ENCODE measurements around the gene RFX8. TPM values are rescaled to one million over a fixed set of nuclear protein-coding genes. Genes with fewer than 3 reads are reported as not detected.

The RFX8 gene
- total RNA-seq, 1 donor from 2014 or later, result 1.6 TPM

DNA sequence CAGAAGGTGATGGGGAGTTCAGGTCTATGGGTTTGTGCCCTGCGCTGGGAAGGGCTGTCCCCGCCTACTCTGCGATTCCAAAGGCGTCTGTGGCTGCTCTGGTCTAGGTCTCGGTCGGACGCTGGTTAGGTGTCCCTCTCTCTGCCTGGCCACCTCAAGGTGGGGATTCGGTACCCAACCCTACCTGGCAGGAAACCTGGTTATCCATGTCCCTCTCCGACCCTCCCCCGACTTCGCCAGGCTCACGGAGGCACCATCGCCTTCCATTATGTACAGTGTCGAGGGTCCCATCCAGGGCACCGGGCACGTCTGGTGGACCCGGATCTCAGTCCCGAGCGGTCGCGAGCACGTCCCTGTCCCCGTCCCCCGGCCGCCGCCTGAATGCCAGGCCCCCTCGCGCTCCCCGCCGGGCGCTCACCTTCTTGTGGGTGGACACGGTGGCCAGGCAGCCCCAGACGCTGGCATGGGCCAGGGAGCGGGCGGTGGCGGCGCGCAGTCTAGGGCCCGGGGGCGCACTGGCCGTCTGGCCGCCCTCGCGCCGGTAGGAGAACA, 88.2 kb downstream of the RFX8 start:
- DNase-seq (ENCODE audit: extremely low read depth, low read depth, low spot score), result no peak

DNA sequence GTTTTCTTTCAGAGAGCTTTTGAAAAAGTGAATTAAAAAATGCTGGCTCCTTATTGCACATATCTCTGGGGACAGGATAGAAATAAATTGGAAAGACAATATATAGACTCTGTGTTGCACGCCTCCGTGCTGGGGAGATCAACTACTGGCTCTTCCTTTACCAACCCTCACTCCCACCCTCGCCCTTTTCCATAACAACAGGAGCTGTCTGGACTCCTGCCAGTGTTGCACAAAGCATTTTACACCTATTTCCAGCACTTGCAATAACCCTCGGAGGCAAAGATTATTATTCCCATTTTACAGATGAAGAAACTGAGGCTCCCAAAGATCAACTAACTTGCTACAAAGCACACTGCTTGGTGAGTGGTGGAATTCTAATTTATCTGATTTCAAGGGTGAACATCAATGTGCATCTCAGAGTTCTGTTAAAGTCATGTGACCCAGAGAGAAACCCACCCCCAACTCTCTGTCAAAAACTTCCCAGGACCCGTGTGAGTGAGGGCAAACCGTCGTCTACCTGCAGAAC, 91.8 kb downstream of the RFX8 start:
- no peak for DNase-seq (ENCODE audit: extremely low read depth, low read depth, low spot score)

DNA sequence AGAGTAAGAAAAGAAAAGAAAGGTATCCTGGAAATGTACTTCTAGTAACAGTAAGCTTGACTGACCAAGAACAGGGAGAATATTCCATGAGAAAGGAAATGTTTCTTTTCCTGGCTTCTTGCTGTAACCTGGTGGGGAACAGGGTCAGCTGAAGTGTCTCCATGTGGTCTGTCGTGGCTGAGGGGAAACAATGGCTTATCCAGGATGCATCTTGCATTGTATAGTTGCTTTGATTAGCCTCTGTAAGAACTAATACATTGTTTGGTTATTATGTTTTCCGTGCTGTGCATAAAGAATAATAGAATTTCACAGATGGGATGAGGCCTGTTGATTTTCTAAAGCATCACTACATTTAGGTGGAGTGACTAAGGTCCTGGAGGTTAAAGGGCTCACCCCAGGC, 92.5 kb downstream of the RFX8 start:
- peak; percentile 54 for DNase-seq (ENCODE audit: extremely low read depth, low read depth, low spot score)

DNA sequence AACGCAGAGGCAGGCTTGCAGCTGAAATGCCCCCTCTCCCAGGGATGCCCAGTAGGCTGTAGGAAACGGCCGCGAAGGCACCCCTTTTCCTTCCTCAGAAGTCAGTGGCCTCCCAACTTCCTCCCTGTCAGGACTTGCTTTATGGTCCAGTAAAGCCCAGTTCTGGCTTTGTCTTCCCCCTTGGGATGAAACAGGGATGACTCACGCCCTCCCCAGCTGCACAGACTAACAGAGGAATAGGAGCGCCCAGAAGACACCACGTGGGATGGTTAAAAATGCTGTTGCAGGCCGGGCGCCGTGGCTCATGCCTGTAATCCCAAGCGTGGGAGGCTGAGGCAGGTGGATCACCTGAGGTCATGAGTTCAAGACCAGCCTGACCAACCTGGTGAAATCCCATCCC, 94.5 kb downstream of the RFX8 start:
- no peak for DNase-seq (ENCODE audit: extremely low read depth, low read depth, low spot score)

DNA sequence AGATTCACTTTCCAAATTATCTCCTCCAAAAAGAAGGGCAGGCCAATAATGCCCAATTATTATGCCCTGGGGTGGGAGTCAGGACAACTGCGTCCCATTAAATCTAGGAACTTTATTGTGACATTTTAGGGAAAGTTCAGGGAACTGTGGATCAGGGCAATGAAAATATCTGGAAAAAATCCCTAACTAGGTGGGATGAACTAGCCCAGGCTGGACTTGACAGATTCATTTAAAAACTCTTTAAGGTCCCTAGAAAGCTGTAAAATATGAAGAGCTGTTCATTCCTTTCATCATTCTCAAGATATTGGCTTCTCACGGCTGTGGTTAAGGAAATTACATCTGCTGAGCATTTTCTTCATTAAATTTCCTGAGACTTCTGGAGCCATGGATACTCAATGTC, 95.8 kb downstream of the RFX8 start:
- no peak for DNase-seq (ENCODE audit: extremely low read depth, low read depth, low spot score)

DNA sequence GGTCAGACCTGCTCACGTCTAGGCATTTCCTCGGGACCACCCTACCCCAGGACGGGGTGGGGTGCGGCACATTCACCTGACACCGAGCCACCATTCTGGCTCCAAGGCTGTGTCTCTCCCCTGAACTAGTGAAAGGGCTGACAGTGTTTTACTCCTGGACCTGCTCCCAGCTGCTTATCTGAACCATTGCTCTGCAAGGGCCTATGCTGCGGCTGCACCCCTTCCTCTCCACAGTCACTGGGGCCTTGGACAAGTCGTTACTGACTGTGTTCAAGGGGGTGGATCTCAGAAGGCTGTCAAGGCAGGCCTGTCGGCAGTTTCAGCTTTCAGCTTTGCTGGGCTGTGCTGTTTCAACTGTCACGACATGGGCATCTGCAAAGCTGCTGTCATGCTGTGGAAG, 99.3 kb downstream of the RFX8 start:
- DNase-seq (ENCODE audit: extremely low read depth, low read depth, low spot score), result no peak

DNA sequence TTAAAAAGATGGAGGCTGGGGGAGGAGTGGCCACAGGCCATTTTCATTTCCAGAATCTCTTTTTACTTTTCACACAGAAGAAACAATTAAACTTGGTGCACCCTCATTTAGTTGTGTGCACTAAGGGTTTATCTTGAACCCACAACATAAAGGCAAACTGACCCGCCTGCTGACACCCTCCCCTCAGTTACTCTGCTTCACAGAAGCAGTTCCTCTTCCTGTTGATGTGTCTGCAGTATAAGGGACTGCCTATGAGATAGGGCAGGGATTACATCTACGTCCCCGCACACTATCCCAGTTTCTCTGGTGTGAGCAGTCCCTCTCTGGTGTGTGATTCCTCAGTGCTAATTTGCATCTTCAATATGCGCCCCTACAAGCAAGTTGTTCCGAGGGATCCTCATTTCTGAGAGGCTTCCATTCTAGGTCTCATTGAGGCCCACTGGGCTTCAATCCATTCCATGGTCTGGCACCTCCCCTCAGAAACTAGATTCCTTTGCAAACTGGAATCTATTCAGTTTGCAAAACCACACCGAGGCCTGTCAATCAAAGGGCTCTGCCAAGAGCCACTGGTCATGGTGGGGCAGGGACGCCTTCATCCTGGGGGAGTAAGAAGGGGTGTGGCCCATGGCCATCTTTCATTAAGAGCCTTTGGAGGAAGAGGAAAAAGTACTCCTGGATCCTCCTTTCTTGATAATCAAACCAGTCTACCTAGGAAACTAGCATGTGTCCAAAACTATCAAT, 99.9 kb downstream of the RFX8 start:
- DNase-seq (ENCODE audit: extremely low read depth, low read depth, low spot score), result no peak

DNA sequence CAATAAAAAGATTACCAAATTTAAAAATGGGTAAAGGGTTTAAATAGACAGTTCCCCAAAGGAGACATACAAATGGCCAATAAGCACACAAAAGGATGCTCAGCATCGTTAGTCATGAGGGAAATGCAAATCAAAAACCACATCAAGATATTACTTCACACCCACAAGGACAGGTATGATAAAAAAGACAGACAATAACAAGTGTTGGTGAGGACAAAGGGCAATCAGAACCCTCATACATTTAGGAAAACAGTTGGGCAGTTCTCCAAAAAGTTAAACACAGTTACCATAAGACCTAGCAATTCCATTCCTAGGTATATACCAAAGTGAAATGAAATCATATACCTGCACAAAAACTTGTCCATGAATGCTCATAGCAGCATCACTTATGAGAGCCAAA, 102.1 kb downstream of the RFX8 start:
- DNase-seq (ENCODE audit: extremely low read depth, low read depth, low spot score), result no peak

DNA sequence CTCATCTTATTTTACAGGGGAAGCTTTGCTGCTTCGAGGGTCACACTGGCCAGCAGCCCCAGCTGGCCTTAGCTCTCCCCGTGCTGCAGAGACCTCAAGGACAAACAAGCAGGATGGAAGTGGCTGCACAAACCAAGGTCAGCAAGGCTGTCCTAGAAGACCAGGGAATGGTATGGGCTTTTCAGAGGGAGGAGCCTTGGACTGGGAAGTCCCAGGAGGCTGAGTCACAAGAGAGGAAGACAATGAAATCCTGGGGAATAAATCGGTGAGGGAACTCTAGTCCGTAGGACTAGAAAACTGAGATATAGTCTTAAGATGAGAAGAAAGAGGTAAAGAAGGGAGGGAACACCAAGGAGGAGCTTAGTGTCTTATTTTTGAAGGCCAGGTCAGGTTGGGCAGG, 103.3 kb downstream of the RFX8 start:
- DNase-seq (ENCODE audit: extremely low read depth, low read depth, low spot score), result no peak

DNA sequence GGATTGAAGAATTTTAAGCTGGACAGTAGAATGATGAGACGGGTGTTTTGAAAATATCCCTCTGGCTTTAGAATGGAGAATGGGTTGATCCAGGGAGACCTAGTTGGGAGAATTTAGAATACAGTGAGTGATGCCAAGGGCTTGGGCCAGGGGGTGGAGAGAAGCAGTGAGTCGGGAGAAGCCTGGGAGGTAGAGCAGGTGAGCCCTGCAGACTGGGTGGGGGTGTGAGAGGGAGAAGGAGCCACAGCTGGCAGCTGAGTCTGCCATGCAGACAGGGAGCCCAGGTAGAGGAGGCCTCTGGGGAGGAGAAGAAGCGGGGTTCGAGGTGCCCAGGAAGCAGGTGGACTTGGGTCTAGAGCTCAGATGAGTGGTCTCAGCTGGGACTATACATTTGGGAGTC, 105.8 kb downstream of the RFX8 start:
- no peak for DNase-seq (ENCODE audit: extremely low read depth, low read depth, low spot score)

DNA sequence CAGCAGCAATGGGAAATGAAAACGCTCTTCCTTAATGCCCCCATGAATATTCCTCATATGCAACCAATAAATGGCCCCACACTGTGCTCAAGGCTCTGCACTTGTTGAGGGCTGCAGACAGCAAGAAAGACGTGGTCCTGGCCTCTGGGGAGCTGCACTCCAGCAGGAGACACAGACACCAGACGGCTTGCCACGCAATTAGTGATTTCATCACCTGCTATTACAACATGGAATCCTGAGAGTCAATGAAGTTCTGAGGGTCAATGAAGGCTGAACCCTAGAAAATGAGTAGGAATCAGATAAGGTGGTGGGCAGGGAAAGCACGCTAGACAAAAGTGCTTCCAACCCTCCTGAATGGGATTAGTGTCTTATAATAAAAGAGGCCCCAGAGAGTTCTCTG, 106.5 kb downstream of the RFX8 start:
- DNase-seq (ENCODE audit: extremely low read depth, low read depth, low spot score), result no peak

DNA sequence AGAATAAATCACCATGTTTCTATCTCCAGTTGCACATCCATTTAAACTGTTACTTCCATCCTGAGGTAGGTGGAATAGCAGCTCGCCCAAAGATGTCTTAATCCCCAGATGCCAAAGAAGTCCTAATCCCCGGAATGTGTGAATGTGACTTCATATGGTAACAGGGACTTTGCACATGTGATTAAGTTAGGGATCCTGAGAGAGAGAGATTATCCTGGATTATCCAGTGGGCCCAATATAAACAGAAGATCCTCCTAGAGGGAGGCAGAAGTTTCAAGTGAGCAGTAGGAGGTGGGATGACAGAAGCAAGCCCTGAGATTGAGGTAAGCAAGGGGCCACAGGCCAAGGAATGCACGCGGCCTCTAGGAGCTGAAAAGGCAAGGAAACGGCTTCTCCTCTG, 107.4 kb downstream of the RFX8 start:
- no peak for DNase-seq (ENCODE audit: extremely low read depth, low read depth, low spot score)

DNA sequence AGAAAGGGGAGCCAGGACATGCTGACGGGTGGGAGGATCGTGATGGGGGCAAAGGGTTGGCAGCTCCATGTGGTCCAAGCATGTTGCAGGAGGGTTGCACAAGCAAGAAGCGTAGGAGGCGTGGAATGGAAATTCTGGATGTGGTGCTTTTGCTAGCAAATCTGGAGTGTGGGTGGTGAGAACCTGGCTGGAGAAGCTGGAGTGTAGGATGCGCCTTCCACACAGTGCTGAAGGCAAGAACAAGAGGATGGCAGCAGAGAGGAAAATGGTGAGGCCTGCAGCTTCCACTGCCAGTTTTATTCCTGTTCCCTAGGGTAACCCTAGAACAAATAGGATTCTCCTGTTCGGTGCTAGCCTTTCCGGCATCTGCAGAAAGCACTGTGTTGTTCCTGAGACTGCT, 110.0 kb downstream of the RFX8 start:
- no peak for DNase-seq (ENCODE audit: extremely low read depth, low read depth, low spot score)

DNA sequence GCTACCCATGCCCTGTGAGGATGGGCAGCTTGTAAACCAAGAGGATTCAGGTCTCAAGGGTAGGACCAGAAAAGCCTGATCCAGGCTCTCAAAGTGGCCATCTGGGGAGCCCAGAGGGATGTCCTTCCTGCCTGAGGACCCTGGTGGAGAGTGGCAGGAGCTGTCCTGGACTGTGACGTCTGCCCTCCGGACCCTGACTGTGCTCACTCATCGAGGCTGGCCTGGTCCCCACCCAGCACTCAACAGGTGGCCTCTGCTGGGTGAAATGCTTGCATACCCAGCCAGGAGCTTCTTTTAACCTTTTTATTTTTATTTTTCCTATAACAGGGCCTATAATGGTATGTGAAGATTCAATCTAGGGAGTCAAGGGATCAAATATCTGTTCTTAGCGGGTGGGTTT, 112.1 kb downstream of the RFX8 start:
- DNase-seq (ENCODE audit: extremely low read depth, low read depth, low spot score), result no peak

DNA sequence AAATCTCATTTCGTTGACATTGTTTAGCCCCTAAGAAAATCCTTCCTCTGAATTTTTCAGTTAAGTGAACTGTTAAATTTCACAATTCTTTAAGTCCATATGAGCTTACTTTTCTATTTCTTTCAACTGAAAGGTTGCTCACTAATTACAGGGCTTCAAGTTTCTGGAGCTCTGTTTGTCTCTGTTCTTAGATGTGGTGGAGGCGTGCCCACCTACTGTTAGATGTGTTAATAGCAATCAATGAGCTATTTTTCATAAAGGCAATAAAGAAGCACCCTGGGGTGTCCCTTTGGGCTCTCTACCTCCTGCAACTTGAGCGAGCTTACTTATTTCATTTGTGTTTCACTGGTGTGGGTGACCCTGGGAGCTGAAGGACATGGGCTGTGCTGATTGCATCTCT, 112.6 kb downstream of the RFX8 start:
- DNase-seq (ENCODE audit: extremely low read depth, low read depth, low spot score), result no peak

DNA sequence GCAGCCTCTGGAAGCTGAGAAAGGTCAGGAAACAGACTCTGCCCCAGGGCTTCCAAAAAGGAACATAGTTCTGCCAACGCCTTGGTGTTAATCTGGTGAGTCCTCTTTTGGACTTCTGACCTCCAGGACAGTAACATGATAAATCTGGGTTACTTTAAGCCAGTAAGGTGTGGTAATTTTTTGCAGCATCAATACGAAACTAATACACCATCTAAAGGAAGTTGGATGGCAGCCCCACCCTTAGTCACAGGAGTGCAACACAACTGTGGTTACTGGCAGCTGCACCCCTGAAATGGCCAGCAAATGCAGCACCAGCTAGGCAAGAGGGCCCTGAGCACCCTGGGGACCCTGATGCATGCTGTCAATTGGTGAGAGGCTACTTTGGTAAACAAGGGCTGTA, 113.4 kb downstream of the RFX8 start:
- no peak for DNase-seq (ENCODE audit: extremely low read depth, low read depth, low spot score)

DNA sequence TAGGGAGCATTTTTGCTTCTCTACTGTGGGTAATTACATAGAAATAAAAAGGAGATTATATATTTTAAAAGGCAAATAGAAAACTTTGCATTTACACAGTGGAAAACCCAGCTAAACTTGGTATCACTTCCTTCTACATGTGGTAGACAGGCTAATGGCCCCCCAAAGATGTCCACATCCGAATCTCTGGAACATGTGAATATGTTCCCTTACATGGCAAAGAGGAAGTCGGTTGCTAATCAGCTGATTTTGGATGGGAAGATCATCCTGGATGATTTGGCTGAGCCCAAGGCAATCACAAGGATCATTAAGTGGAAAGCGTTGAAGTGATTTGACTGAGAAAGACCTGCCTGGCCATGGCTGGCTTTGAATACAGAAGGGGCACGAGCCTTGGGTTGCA, 113.8 kb downstream of the RFX8 start:
- no peak for DNase-seq (ENCODE audit: extremely low read depth, low read depth, low spot score)

DNA sequence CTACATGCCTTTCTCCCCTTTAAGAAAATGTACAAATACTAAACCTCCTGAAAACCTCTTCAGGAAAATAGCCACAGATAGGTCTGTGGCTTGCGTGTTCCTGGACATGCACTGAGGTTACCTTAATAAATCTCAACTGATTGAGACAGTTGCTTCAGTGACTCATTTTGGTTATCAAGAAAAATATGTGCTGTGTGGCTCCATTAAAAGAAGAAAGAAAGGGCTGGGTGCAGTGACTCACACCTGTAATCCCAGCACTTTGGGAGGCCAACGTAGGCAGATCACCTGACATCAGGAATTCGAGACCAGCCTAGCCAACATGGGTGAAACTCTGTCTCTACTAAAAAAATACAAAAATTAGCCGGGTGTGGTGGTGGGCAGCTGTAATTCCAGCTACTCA, 114.7 kb downstream of the RFX8 start:
- no peak for DNase-seq (ENCODE audit: extremely low read depth, low read depth, low spot score)

DNA sequence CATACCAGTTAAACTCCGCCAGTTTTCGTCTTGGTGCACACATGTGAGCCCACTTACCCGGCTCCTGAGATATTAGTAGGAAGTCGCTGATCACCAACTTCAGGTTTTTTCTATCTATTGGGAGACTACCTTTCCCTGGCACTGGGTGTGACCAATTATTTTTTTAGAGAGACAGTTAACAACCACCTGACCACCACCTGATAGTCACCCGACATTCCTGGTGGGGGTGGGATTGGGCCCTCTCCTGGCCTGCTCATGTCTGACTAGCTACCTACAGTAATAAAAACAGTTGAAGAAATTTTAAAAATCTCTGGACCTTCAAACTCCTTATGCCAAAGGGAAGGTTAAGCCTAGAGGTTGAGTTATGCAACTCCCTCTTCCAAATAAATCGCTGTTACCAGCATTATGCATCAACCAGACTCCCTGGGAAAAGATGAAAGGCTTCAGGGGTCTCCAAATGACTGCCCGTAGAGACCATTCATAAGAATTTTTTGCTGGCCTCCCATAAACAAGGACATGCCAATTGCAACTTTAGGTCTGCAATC, 115.4 kb downstream of the RFX8 start:
- no peak for DNase-seq (ENCODE audit: extremely low read depth, low read depth, low spot score)

DNA sequence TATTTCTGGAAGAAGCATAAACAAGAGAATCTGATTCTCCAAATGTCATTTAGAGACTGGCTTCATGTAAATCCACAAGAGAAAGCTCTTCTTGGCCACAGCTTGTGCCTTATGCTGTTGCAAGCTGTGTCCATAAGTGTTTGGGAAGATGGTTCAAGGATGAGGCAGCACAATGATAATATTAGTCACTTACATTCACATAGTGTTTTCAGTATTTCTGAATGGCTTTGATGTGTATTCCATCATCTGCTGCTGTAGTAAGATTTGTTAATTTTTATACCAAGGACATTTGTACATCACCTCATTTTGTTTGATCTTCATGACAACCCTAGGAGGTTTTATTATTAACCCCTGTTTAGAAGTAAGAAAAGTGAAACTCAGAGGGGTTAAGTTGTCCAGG, 117.5 kb downstream of the RFX8 start:
- DNase-seq (ENCODE audit: extremely low read depth, low read depth, low spot score), result no peak

DNA sequence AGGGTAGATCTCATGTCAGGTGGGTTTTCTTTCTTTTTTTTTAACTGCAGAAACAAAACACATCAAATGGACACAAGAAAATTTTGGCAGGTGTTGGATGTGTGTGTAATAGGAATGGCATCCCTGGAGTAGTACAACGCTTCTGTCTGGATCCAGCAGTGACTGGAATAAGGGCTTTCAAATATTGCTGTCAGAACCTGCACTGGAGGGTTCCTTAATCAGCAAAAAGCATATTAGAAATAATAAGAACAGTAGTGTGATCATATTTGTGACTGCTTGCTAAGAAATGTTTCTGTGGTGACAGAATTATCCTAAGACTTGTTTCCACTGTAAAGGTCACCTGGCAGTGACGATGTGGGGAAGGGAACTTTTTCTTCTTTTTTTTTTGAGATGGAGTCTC, 118.4 kb downstream of the RFX8 start:
- no peak for DNase-seq (ENCODE audit: extremely low read depth, low read depth, low spot score)

DNA sequence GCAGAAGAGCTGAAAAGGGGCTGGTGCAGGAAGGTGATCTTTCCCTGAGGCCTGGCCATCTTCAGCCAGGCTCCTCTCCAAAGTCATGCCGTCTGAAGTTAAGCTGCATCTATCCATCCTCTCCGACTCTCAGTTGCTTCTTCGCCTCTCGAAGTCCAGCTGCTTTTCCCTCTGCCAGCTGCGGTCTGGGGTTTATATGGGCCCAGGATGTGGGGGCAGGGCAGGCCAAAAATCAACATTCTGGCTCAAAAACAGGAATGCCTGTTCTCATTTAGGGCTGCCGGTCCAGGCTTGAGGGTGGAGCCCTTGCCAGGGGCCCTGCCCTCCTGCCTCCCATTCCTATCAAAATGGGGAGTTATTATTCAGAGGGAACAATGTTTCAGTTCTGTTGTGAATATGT, 118.9 kb downstream of the RFX8 start:
- no peak for DNase-seq (ENCODE audit: extremely low read depth, low read depth, low spot score)

Measured in glomerular endothelial cell (primary cell).